Naive B cell (primary cell): ENCODE data around the gene DIP2C. TPM values are rescaled to one million over a fixed set of nuclear protein-coding genes. Genes with fewer than 3 reads are reported as not detected.

Experiments used
- ATAC-seq, 2 donors: fragments of 150-1000 bp; cut with Tn5 transposase; 2 replicates each; pipeline ENCODE4 v1.10.0; 2021; ENCODE audit warnings: low read depth in 2 of 2, mild to moderate bottlenecking in 2 of 2, moderate library complexity in 2 of 2
- DNase-seq: peaks from one replicate; pipeline ENCODE4 v3.0.0; 2022
- H3K27ac Mint-ChIP-seq, 6 donors: one replicate each; pipeline ENCODE4 v1.8.0; 2020 to 2022; ENCODE audit warnings: mild to moderate bottlenecking in 6 of 6, mixed read lengths in 6 of 6, moderate library complexity in 5 of 6, inconsistent platforms in 2 of 6
- H3K27me3 Mint-ChIP-seq, 3 donors: one replicate each; pipeline ENCODE4 v1.8.0; 2021 to 2022; ENCODE audit warnings: mixed read lengths in 3 of 3, mild to moderate bottlenecking in 1 of 3
- H3K36me3 Mint-ChIP-seq, 2 donors: one replicate each; pipeline ENCODE4 v1.8.0; 2020 to 2022; ENCODE audit warnings: mixed read lengths in 2 of 2, inconsistent platforms in 1 of 2, mild to moderate bottlenecking in 1 of 2
- H3K4me1 Mint-ChIP-seq, 3 donors: one replicate each; pipeline ENCODE4 v1.8.0; 2020 to 2022; ENCODE audit warnings: mixed read lengths in 3 of 3, inconsistent platforms in 1 of 3, mild to moderate bottlenecking in 1 of 3, moderate library complexity in 1 of 3
- H3K4me3 Mint-ChIP-seq, 8 donors: one replicate each; pipeline ENCODE4 v1.8.0; 2020 to 2022; ENCODE audit warnings: mild to moderate bottlenecking in 8 of 8, mixed read lengths in 8 of 8, moderate library complexity in 8 of 8, inconsistent platforms in 2 of 8
- H3K9me3 Mint-ChIP-seq, 7 donors: one replicate each; pipeline ENCODE4 v1.8.0; 2020 to 2022; ENCODE audit warnings: mixed read lengths in 7 of 7, mild to moderate bottlenecking in 5 of 7, inconsistent platforms in 2 of 7, moderate library complexity in 1 of 7
- polyA plus RNA-seq, 6 donors: library from polyadenylated mRNA; unstranded; fragments of 300-500 nt; fragmentation: Illumina TruSeq; gene quantifications; one replicate each; pipeline ENCODE4 v1.2.3, GENCODE V29; 2021; ENCODE audit warnings: low read depth in 6 of 6

DIP2C gene
- polyA plus RNA-seq, 6 donors from 2014 or later: 0.36 to 1.7 (median 0.78) TPM; not detected in 1

- Mint-ChIP-seq H3K36me3 (no peaks in the 10 kb centered on the region), H3K27ac (no peak overlapping the region), H3K4me1 (peaks cover 0 to 2% (median 0%) of the 10 kb centered on the region in 3 donors), H3K27me3 (peaks cover 32 to 63% (median 52%) of the 10 kb centered on the region in 3 donors), H3K9me3 (peaks cover 0 to 3% (median 0%) of the 10 kb centered on the region in 7 donors), H3K4me3 (no peak overlapping the region)
- ATAC-seq: no peak
- DNase-seq: no peak
These were observed 61.0 kb downstream of the DIP2C start for GRCh38 chr10:628386-629045.

- ATAC-seq (no peak), DNase-seq (no peak)
- Mint-ChIP-seq H3K36me3 (no peaks in the 10 kb centered on the region), H3K4me1 (peaks cover 0 to 3% (median 0%) of the 10 kb centered on the region in 3 donors), H3K27me3 (peaks cover 38 to 71% (median 64%) of the 10 kb centered on the region in 3 donors), H3K4me3 (no peak overlapping the region), H3K27ac (no peak overlapping the region), H3K9me3 (peaks cover 0 to 3% (median 0%) of the 10 kb centered on the region in 7 donors)
These were observed 62.2 kb downstream of the DIP2C start for GRCh38 chr10:627032-627992.

- Mint-ChIP-seq H3K4me1 (peaks cover 5 to 13% (median 8%) of the 10 kb centered on the region in 3 donors), H3K27me3 (peaks cover 48 to 77% (median 76%) of the 10 kb centered on the region in 3 donors), H3K9me3 (peaks cover 0 to 4% (median 0%) of the 10 kb centered on the region in 7 donors), H3K27ac (peak overlapping the region in 1 of 6 donors; percentile 11), H3K36me3 (no peaks in the 10 kb centered on the region), H3K4me3 (no peak overlapping the region)
- ATAC-seq (no peak), DNase-seq (no peak)
These were observed 63.4 kb downstream of the DIP2C start for GRCh38 chr10:625751-626711.

- Mint-ChIP-seq H3K9me3 (peaks cover 0 to 4% (median 0%) of the 10 kb centered on the region in 7 donors), H3K4me1 (peaks cover 12 to 20% (median 14%) of the 10 kb centered on the region in 3 donors), H3K36me3 (no peaks in the 10 kb centered on the region), H3K27ac (no peak overlapping the region), H3K27me3 (peaks cover 55 to 78% (median 73%) of the 10 kb centered on the region in 3 donors), H3K4me3 (no peak overlapping the region)
- ATAC-seq: no peak
- no peak for DNase-seq
These were observed 64.2 kb downstream of the DIP2C start for GRCh38 chr10:625333-625696.

GRCh38 chr10:624605-625332 lies 64.7 kb downstream of the DIP2C start:
- no peak overlapping the region for H3K4me3 Mint-ChIP-seq

GRCh38 chr10:624312-624604 lies 65.2 kb downstream of the DIP2C start:
- Mint-ChIP-seq H3K4me3 (no peak overlapping the region), H3K27ac (no peak overlapping the region), H3K4me1 (peaks cover 22 to 29% (median 23%) of the 10 kb centered on the region in 3 donors), H3K9me3 (peaks cover 0 to 4% (median 0%) of the 10 kb centered on the region in 7 donors), H3K27me3 (peaks cover 54 to 75% (median 71%) of the 10 kb centered on the region in 3 donors), H3K36me3 (no peaks in the 10 kb centered on the region)
- ATAC-seq: no peak
- no peak for DNase-seq

More at GRCh38 chr10:624605-625332, 64.7 kb downstream of the DIP2C start:
- DNase-seq (no peak), ATAC-seq (no peak)
- peak overlapping the region in 1 of 6 donors; percentile 33 for H3K27ac Mint-ChIP-seq
- H3K9me3 Mint-ChIP-seq: peaks cover 0 to 4% (median 0%) of the 10 kb centered on the region in 7 donors
- peaks cover 54 to 73% (median 73%) of the 10 kb centered on the region in 3 donors for H3K27me3 Mint-ChIP-seq
- no peaks in the 10 kb centered on the region for H3K36me3 Mint-ChIP-seq
- peaks cover 18 to 25% (median 20%) of the 10 kb centered on the region in 3 donors for H3K4me1 Mint-ChIP-seq

- H3K27ac Mint-ChIP-seq: no peak overlapping the region
- H3K4me3 Mint-ChIP-seq: no peak overlapping the region
- ATAC-seq (no peak), DNase-seq (no peak)
- no peaks in the 10 kb centered on the region for H3K36me3 Mint-ChIP-seq
- H3K9me3 Mint-ChIP-seq: peaks cover 0 to 4% (median 0%) of the 10 kb centered on the region in 7 donors
- H3K4me1 Mint-ChIP-seq: peaks cover 25 to 31% (median 27%) of the 10 kb centered on the region in 3 donors
- peaks cover 55 to 75% (median 65%) of the 10 kb centered on the region in 3 donors for H3K27me3 Mint-ChIP-seq
These were observed 65.8 kb downstream of the DIP2C start for GRCh38 chr10:623477-624311.

GRCh38 chr10:623014-623413 lies 66.5 kb downstream of the DIP2C start:
- DNase-seq (no peak), ATAC-seq (no peak)
- no peaks in the 10 kb centered on the region for H3K36me3 Mint-ChIP-seq
- no peak overlapping the region for H3K4me3 Mint-ChIP-seq
- peaks cover 25 to 31% (median 27%) of the 10 kb centered on the region in 3 donors for H3K4me1 Mint-ChIP-seq
- H3K27me3 Mint-ChIP-seq: peaks cover 55 to 75% (median 58%) of the 10 kb centered on the region in 3 donors
- H3K9me3 Mint-ChIP-seq: peaks cover 0 to 4% (median 0%) of the 10 kb centered on the region in 7 donors
- no peak overlapping the region for H3K27ac Mint-ChIP-seq

- Mint-ChIP-seq H3K27me3 (peaks cover 56 to 75% (median 59%) of the 10 kb centered on the region in 3 donors), H3K36me3 (no peaks in the 10 kb centered on the region), H3K4me1 (peaks cover 25 to 31% (median 27%) of the 10 kb centered on the region in 3 donors), H3K9me3 (peaks cover 0 to 4% (median 0%) of the 10 kb centered on the region in 7 donors), H3K4me3 (peak overlapping the region in 1 of 8 donors; percentile 18), H3K27ac (no peak overlapping the region)
- DNase-seq (no peak), ATAC-seq (no peak)
These were observed 67.3 kb downstream of the DIP2C start for GRCh38 chr10:621981-622740.

- Mint-ChIP-seq H3K27ac (peak overlapping the region in 1 of 6 donors; percentile 67), H3K36me3 (no peaks in the 10 kb centered on the region), H3K4me3 (peak overlapping the region in 3 of 8 donors; percentile 13 to 77 (median 17)), H3K4me1 (peaks cover 25 to 31% (median 27%) of the 10 kb centered on the region in 3 donors), H3K9me3 (peaks cover 0 to 4% (median 0%) of the 10 kb centered on the region in 7 donors), H3K27me3 (peaks cover 55 to 75% (median 63%) of the 10 kb centered on the region in 3 donors)
- DNase-seq (no peak), ATAC-seq (no peak)
These were observed 68.0 kb downstream of the DIP2C start for GRCh38 chr10:621513-621912.

- Mint-ChIP-seq H3K4me1 (peaks cover 25 to 31% (median 27%) of the 10 kb centered on the region in 3 donors), H3K9me3 (peaks cover 0 to 4% (median 0%) of the 10 kb centered on the region in 7 donors)
These were observed 68.5 kb downstream of the DIP2C start for GRCh38 chr10:620971-621370.

More at GRCh38 chr10:620971-621370, 68.5 kb downstream of the DIP2C start:
- Mint-ChIP-seq H3K27ac (no peak overlapping the region), H3K27me3 (peaks cover 55 to 75% (median 63%) of the 10 kb centered on the region in 3 donors), H3K36me3 (no peaks in the 10 kb centered on the region), H3K4me3 (peak overlapping the region in 6 of 8 donors; percentile 40 to 82 (median 76))
- ATAC-seq (no peak), DNase-seq (no peak)
